ENCODE measurements around the gene MARF1.
"Not testable (repeated sequence)": the region's sequence is repeated elsewhere in the genome, so short reads cannot be mapped to it uniquely, and the experiment has no call there.

MARF1 gene

DNA sequence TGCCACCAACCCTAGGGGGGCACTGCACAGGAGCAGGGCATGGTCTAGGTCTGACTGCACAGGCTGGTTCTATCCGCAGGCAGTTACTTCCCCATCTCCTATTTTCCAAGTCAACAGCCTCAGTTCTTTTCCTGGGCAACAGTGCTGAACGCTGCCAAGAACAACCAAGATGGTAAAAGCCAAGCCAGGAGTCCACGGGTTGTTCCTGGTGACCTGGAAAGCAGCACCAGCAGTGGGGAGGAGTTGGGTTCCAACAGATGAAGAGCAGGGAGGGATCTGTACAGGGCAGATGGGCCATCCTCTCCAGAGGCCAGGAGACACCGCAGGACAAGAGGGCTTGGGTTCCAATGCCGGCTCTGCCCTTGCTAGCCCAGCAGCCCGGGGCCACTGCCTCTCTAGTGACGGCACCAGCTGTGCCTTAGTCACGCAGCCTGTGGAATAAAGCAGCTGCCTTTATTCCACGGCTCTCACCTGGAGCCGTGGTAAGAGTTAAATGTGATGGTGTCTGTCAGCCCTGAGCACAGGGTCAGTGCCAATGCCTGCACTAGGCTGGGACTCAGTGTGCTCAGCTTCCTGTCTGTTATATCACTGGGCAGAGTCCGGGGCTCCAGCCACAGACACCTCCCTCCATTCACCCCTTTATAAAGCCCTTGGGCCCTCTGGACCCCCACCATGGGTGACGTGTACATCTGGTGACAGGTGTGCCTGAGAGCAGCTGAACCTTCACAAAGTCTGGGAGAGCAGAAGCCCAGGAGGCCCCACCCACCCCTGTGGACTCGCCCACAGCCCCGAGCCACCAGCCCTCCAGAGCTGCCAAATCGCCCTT, 44.9 kb downstream of the MARF1 start:
- no peak for DNase-seq

GRCh38 chr16:15597135-15597534, 45.8 kb downstream of the MARF1 start:
- no peak for DNase-seq

GRCh38 chr16:15594711-15595320, 48.1 kb downstream of the MARF1 start:
- no peak for DNase-seq

- DNase-seq: no peak
Observed at GRCh38 chr16:15593235-15593634, 49.7 kb downstream of the MARF1 start.

GRCh38 chr16:15592324-15592723, 50.6 kb downstream of the MARF1 start:
- peak; percentile 35 for DNase-seq

DNA sequence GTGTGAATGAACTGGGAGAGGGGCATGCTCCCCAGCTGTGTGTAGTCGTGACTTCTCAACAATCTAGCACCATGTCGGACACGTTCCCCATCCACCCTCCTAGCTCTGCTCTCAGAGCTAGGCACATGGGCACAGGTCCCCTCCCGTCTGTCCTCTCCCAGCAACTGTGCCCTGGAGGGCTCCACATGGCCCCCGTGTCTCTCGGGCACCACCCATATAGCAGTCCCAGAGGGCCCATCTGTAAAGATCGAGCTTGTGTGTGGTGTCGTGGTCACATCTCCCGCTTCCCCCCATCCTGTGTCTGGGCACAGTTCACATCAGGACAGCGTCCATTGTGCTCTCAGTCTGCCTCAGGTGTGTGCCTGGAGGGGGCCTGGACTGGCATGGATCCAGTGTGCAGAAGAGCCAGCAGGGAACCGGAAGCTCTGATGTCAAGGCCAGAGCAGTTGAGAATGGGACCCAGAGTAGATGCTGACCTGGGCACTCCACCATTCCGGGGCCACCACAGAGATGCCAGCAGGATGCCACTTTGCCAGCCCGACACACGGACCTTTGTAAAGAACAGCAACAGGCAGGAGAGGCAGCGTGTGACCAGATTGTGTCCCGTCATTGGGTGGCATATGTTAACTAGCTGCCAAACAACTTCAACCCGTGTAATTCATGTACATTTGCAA, 55.7 kb downstream of the MARF1 start:
- DNase-seq: no peak

- no peak for DNase-seq
Observed at GRCh38 chr16:15586716-15587115, 56.2 kb downstream of the MARF1 start.

DNA sequence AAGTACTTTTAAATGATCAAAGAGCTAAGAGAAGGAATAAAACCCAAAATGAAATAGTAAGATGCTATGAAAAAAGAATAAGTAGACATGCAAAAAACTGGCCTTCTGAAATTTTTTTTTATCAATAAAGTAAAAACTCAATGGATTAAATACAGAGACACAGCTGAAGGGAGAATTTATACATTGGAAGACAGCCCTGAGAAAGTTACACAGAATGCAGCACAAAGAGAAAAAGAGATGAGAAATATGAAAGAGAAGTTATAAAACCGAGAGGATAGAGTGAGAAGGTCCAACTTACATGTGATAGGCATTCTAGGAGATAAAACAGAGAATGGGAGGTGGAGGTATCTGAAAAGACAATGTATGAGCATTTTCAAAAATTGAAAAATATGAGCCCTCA, 57.0 kb downstream of the MARF1 start:
- no peak for DNase-seq

DNA sequence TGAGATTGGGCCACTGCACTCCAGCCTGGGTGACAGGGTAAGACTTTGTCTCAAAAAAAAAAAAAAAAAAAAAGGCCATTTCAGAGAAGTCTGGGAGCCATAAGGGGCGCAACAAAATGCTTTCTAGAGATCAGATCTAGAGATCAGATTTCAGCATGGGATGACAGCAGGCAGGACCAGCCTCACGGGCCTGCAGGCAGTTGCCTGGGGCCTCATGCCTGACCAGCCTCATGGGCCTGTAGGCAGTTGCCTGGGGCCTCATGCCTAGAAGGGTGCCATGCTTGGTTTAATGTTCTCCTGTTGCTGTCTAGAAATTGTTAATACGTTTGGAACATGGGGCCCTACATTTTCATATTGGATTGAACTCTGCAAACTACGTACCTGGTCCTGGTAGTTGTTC, 59.4 kb downstream of the MARF1 start:
- no peak for DNase-seq

DNA sequence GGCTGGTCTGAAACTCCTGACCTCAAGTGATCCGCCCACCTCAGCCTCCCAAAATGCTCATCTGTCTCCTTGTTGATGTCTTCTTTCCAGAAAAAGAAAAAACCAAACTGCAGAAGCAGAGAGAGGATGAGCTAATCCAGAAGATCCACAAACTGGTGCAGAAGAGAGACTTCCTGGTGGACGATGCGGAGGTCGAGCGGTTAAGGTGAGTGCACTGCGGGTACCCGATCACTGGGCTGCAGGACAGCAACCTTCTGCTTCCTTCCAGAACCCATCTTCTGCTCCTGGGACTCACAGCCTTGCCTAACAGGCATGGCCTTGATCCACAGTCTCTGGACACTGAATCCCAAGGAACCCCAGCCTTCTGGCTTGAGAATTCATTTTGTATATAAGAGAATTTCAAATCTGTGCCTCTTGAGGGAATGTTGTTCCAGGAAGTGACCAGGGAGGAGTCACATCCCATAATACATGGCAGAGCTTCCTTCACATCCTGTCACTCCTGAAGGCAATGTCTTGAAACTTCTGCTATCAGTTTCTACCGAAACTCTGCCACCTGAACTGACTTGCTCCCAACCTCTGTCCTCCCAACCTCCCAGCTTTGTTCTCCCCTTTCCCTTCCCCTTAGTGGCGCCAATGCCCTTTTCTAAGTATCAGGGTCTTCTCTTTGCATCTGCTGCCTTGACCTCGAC, 61.7 kb downstream of the MARF1 start:
- DNase-seq: no peak

GRCh38 chr16:15578824-15579223, 64.1 kb downstream of the MARF1 start:
- DNase-seq: no peak

GRCh38 chr16:15576960-15577958, 65.7 kb downstream of the MARF1 start:
- DNase-seq: no peak

GRCh38 chr16:15575293-15576049, 67.5 kb downstream of the MARF1 start:
- no peak for DNase-seq

GRCh38 chr16:15574614-15574948, 68.4 kb downstream of the MARF1 start:
- DNase-seq: no peak

- not testable (repeated sequence) for DNase-seq
Observed at GRCh38 chr16:15573896-15574613, 68.9 kb downstream of the MARF1 start.

- no peak for DNase-seq
Observed at GRCh38 chr16:15573274-15573895, 69.6 kb downstream of the MARF1 start.

GRCh38 chr16:15572329-15573001, 70.5 kb downstream of the MARF1 start:
- no peak for DNase-seq

DNA sequence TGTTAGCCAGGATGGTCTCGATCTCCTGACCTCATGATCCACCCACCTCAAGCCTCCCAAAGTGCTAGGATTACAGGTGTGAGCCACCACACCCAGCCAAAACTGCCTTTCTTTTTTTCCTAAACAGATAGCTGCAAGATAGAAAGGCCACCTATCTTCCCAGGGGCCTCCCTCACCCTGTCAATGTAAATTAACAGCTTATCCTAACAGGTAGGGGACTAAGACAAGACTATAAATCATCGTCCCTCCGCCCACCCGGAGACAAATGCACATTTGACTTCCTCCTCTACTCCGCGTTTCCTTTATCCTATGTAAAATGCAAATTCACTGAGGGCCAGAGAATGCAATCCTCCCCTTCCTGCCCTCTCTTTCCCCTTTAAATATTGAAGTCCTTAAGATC, 71.4 kb downstream of the MARF1 start:
- no peak for DNase-seq

DNA sequence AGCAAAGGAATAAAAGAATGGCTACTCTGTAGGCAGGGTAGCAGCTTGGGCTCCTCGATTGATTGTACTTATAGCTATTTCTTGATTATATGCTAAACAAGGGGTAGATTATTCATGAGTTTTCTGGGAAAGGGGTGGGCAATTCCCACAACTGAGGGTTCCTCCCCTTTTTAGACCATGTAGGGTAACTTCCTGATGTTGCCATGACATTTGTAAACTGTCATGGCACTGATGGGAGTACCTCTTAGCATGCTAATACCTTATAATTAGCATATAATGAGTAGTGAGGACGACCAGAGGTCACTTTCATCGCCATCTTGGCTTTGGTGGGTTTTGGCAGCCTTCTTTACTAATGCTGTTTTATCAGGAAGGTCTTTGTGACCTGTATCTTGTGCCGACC, 72.3 kb downstream of the MARF1 start:
- not testable (repeated sequence) for DNase-seq

DNA sequence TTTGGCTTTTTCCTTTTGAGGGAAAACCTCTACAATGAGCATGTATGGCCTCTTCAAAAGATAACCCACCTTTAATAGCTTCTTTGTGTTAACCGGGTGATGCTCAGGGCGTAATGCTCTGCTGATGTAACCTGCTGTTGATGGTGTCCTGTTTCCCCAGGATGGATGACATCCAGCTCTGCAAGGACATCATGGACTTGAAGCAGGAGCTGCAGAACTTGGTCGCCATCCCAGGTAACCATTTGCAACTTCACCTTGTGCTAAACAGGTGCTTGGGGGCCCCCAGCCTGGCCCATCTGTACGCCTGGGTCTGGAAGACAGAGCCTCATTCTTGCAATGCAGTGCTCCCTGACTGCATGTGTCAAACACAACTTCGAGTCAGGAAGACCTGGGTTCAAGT, 75.1 kb downstream of the MARF1 start:
- no peak for DNase-seq
